ENCODE measurements around the gene ALCAM.

GRCh38 chr3:105538483-105538882 lies 171.8 kb downstream of the ALCAM start:
- TF ChIP-seq ELF1 (IDR thresholded peaks at IDR 0.05) (no peak), NFIC (IDR thresholded peaks at IDR 0.05; ENCODE audit: borderline replicate concordance) (no peak), POLR2AphosphoS5 (IDR thresholded peaks at IDR 0.05; ENCODE audit: low read depth, low read length) (no peak; the same call in 1 of the 2 replicates), FOSL2 (IDR thresholded peaks at IDR 0.05; ENCODE audit: borderline replicate concordance, low read depth) (no peak), RAD21 (IDR thresholded peaks at IDR 0.05; ENCODE audit: low read length) (no peak), CTCF (IDR thresholded peaks at IDR 0.05) (no peak)

Measured in SK-N-SH (cell line).